ENCODE results near the gene GDF11.

DNA sequence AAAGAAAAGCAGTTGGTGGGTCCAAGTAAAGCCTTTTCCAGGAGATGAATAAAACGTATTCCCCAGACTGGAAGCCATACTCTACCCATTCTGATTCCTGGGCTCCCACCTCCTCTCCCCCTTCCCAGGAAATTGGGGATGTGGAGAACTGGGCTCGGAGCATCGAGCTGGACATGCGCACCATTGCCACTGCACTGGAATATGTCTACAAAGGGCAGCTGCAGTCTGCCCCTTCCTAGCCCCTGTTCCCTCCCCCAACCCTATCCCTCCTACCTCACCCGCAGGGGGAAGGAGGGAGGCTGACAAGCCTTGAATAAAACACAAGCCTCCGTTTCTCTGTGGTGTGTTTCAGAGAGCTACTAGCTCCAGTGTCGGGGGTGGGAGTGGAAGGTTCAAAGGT is 23.6 kb upstream of the GDF11 start:
- TF ChIP-seq POLR2A (IDR thresholded peaks at IDR 0.05): no peak
- TF ChIP-seq, protein P1, sequence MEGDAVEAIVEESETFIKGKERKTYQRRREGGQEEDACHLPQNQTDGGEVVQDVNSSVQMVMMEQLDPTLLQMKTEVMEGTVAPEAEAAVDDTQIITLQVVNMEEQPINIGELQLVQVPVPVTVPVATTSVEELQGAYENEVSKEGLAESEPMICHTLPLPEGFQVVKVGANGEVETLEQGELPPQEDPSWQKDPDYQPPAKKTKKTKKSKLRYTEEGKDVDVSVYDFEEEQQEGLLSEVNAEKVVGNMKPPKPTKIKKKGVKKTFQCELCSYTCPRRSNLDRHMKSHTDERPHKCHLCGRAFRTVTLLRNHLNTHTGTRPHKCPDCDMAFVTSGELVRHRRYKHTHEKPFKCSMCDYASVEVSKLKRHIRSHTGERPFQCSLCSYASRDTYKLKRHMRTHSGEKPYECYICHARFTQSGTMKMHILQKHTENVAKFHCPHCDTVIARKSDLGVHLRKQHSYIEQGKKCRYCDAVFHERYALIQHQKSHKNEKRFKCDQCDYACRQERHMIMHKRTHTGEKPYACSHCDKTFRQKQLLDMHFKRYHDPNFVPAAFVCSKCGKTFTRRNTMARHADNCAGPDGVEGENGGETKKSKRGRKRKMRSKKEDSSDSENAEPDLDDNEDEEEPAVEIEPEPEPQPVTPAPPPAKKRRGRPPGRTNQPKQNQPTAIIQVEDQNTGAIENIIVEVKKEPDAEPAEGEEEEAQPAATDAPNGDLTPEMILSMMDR (IDR thresholded peaks at IDR 0.05): no peak
